ENCODE results near the gene TUBB6.

DNA sequence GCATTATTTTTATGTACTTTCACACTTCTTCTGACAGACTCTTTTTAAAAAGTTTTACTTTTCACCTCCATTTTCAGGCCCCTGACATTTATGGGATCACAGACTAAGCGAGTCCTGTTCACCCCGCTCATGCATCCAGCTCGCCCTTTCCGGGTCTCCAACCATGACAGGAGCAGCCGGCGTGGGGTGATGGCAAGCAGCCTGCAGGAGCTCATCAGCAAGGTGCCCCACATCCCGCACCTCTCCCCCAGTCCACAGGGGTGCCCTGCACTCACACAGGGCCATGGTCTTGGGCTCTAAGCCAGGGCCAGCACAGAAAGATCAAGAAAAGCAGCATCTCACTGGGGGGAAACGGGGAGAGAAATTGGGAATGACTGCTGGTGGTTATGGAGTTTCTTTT, 45.3 kb upstream of the TUBB6 start:
- TF ChIP-seq BHLHE40 (IDR thresholded peaks at IDR 0.05; ENCODE audit: borderline replicate concordance), result no peak
- no peak for TF ChIP-seq FOXA1 (IDR thresholded peaks at IDR 0.05)
- no peak for TF ChIP-seq SP1 (IDR thresholded peaks at IDR 0.05)
- TF ChIP-seq NFRKB (IDR thresholded peaks at IDR 0.05), result no peak
- TF ChIP-seq TARDBP (IDR thresholded peaks at IDR 0.05), result no peak
- no peak for TF ChIP-seq ZNF384 (IDR thresholded peaks at IDR 0.05)
- TF ChIP-seq HDGF (IDR thresholded peaks at IDR 0.05; ENCODE audit: borderline replicate concordance), result no peak
- TF ChIP-seq FOXM1 (IDR thresholded peaks at IDR 0.05; ENCODE audit: borderline replicate concordance), result no peak
- TF ChIP-seq LEF1 (IDR thresholded peaks at IDR 0.05; ENCODE audit: borderline replicate concordance), result no peak
- TF ChIP-seq FOXK2 (IDR thresholded peaks at IDR 0.05), result no peak
- no peak for TF ChIP-seq SUZ12 (IDR thresholded peaks at IDR 0.05)
- TF ChIP-seq, protein P1, sequence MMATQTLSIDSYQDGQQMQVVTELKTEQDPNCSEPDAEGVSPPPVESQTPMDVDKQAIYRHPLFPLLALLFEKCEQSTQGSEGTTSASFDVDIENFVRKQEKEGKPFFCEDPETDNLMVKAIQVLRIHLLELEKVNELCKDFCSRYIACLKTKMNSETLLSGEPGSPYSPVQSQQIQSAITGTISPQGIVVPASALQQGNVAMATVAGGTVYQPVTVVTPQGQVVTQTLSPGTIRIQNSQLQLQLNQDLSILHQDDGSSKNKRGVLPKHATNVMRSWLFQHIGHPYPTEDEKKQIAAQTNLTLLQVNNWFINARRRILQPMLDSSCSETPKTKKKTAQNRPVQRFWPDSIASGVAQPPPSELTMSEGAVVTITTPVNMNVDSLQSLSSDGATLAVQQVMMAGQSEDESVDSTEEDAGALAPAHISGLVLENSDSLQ (IDR thresholded peaks at IDR 0.05), result no peak

Data from HEK293T (cell line).